ENCODE measurements around the gene NDST3.

- no peak for TF ChIP-seq GATA2 (IDR thresholded peaks at IDR 0.05; ENCODE audit: low read depth, low read length)
- no peak for TF ChIP-seq GATA3 (IDR thresholded peaks at IDR 0.05; ENCODE audit: low read depth, low read length)
These were observed 19.5 kb upstream of the NDST3 start for GRCh38 chr4:118014831-118015230.
